Endothelial cell of umbilical vein (primary cell): ENCODE data around the gene RAC3. TPM values are rescaled to one million over a fixed set of nuclear protein-coding genes. Genes with fewer than 3 reads are reported as not detected.

Experiments
- BruUV-seq: library from RNA; stranded (reverse); fragments of 400-500 nt; replicated peaks from 2 replicates; lab custom pipeline; 2021; lab: Mats Ljungman, UMichigan
- CTCF ChIA-PET: fragments of 300-600, 350-600 bp; sonication (Branson Sonifier 250); formaldehyde crosslinking; loops from one replicate; lab custom pipeline; 2021; ENCODE audit warnings: antibody characterized with exemption, inconsistent platforms; lab: Charles Lee
- POLR2A ChIA-PET: fragments of 300-600, 350-600 bp; sonication (Branson Sonifier 250); formaldehyde crosslinking; loops from one replicate; lab custom pipeline; 2021; ENCODE audit warnings: antibody characterized with exemption, inconsistent platforms; lab: Charles Lee
- DNase-seq: peaks from one replicate; pipeline ENCODE4 v3.0.0-alpha.2; 2011; ENCODE audit warnings: low read depth, low spot score
- FAIRE-seq: peaks from 2 replicates; lab custom pipeline; 2011; peaks lifted over from hg19 to GRCh38; lab: Jason Lieb, UNC
- H2AFZ ChIP-seq: 2 replicates; pipeline ENCODE4 v1.6.0; 2012; ENCODE audit warnings: low read depth, low read length, control low read depth, inconsistent platforms
- H3K27ac ChIP-seq: 2 replicates; pipeline ENCODE4 v1.5.1; 2011; ENCODE audit warnings: low read depth, mild to moderate bottlenecking, control low read depth, low read length, moderate library complexity; ENCODE audit not compliant: insufficient read depth
- H3K27me3 ChIP-seq, 2 experiments: 2 replicates each; pipeline versions ENCODE4 v1.6.0 to v1.6.1; 2011; ENCODE audit warnings: low read length in 2 of 2, mixed read lengths in 1 of 2; ENCODE audit not compliant: control insufficient read depth in 2 of 2, insufficient read depth in 2 of 2
- H3K36me3 ChIP-seq, 2 experiments: 2 replicates in 1 of 2; 3 replicates in 1 of 2; pipeline ENCODE4 v1.5.1; 2011; ENCODE audit warnings: low read length in 2 of 2, mild to moderate bottlenecking in 1 of 2, moderate library complexity in 1 of 2; ENCODE audit not compliant: control insufficient read depth in 2 of 2, insufficient read depth in 2 of 2; ENCODE audit errors: extremely low read depth in 1 of 2
- H3K4me1 ChIP-seq: 3 replicates; pipeline ENCODE4 v1.5.1; 2011; ENCODE audit warnings: mild to moderate bottlenecking, low read length; ENCODE audit not compliant: control insufficient read depth, insufficient read depth; ENCODE audit errors: extremely low read depth
- H3K4me2 ChIP-seq: 2 replicates; pipeline ENCODE4 v1.6.1; 2011; ENCODE audit warnings: low read length, control low read depth, mixed read lengths; ENCODE audit not compliant: insufficient read depth
- H3K4me3 ChIP-seq, 3 experiments: fragments of 200-600 bp in 1 of 3; sonication (generic), shearing (Covaris generic) in 1 of 3; replicated peaks in 1 of 3; 2 replicates each; pipeline ENCODE4 v1.5.1; 2011 to 2016; ENCODE audit warnings: control low read depth in 3 of 3, low read length in 3 of 3, mild to moderate bottlenecking in 2 of 3, inconsistent platforms in 1 of 3, low read depth in 1 of 3, moderate library complexity in 1 of 3; ENCODE audit not compliant: insufficient read depth in 1 of 3
- H3K79me2 ChIP-seq: 2 replicates; pipeline ENCODE4 v1.6.0; 2012; ENCODE audit warnings: low read length, inconsistent platforms; ENCODE audit not compliant: control insufficient read depth, insufficient read depth
- H3K9ac ChIP-seq: replicated peaks from 2 replicates; pipeline ENCODE3; 2011; ENCODE audit warnings: low read length, control low read depth; ENCODE audit not compliant: insufficient read depth; ENCODE audit errors: extremely low read depth
- H3K9me1 ChIP-seq: replicated peaks from 3 replicates; pipeline ENCODE4 v1.6.0; 2011; ENCODE audit warnings: mild to moderate bottlenecking, low read length; ENCODE audit not compliant: control insufficient read depth, insufficient read depth; ENCODE audit errors: extremely low read depth
- H3K9me3 ChIP-seq: replicated peaks from 2 replicates; pipeline ENCODE4 v1.5.1; 2012; ENCODE audit warnings: low read length, inconsistent platforms; ENCODE audit not compliant: control insufficient read depth, insufficient read depth
- H4K20me1 ChIP-seq: replicated peaks from 2 replicates; pipeline ENCODE3; 2011; ENCODE audit warnings: mild to moderate bottlenecking, low read length; ENCODE audit not compliant: control insufficient read depth, insufficient read depth; ENCODE audit errors: extremely low read depth
- CTCF ChIP-seq, 2 donors: IDR thresholded peaks; 1 replicate in 1 of 2; 2 replicates in 1 of 2; pipeline ENCODE4 v1.5.1; 2011; ENCODE audit warnings: low read length in 2 of 2, mild to moderate bottlenecking in 2 of 2, moderate library complexity in 2 of 2, control low read depth in 1 of 2, inconsistent platforms in 1 of 2, low read depth in 1 of 2; ENCODE audit not compliant: insufficient read depth in 1 of 2; ENCODE audit errors: extremely low read depth in 1 of 2
- EZH2 ChIP-seq: IDR thresholded peaks from 2 replicates; pipeline ENCODE4 v1.6.1; 2012; ENCODE audit warnings: borderline replicate concordance, low read depth, mild to moderate bottlenecking, moderate library complexity, low read length, inconsistent platforms; ENCODE audit not compliant: severe bottlenecking
- FOS ChIP-seq: IDR thresholded peaks from 2 replicates; pipeline ENCODE4 v1.6.1; 2011; ENCODE audit warnings: mild to moderate bottlenecking, low read length, moderate library complexity, borderline replicate concordance; ENCODE audit not compliant: insufficient read depth
- GATA2 ChIP-seq: IDR thresholded peaks from 2 replicates; pipeline ENCODE4 v1.7.0; 2011; ENCODE audit warnings: low read depth, mild to moderate bottlenecking, moderate library complexity, mixed read lengths, low read length; ENCODE audit not compliant: insufficient read length, insufficient read depth
- JUN ChIP-seq: IDR thresholded peaks from 2 replicates; pipeline ENCODE4 v1.6.1; 2011; ENCODE audit warnings: borderline replicate concordance, low read depth; ENCODE audit not compliant: insufficient read length, insufficient read depth
- MAX ChIP-seq: IDR thresholded peaks from 2 replicates; pipeline ENCODE4 v1.6.1; 2011; ENCODE audit not compliant: insufficient read depth, insufficient read length
- MYC ChIP-seq: IDR thresholded peaks from one replicate; pipeline ENCODE4 v1.6.1; 2011; ENCODE audit warnings: mild to moderate bottlenecking, low read depth, low read length
- POLR2A ChIP-seq: IDR thresholded peaks from 2 replicates; pipeline ENCODE4 v1.6.1; 2012; ENCODE audit warnings: low read depth, mild to moderate bottlenecking, control low read depth, low read length
- POLR2AphosphoS5 ChIP-seq: IDR thresholded peaks from 2 replicates; pipeline ENCODE4 v1.6.1; 2012; ENCODE audit warnings: low read depth, mild to moderate bottlenecking, control low read depth, low read length, moderate library complexity; ENCODE audit not compliant: insufficient read depth
- dilution Hi-C: fragments of 300-500 bp; cut with MboI; formaldehyde crosslinking; loops from one replicate; pipeline ENCODE4 v1.15.0; 2019; ENCODE audit warnings: low sequenced_read_pairs; ENCODE audit not compliant: extremely low pct_ligation_motif_present
- intact Hi-C: fragments of 100-400 bp; cut with micrococcal nuclease; formaldehyde crosslinking; loops from one replicate; pipeline ENCODE4 v1.10.0; 2022
- polyA plus RNA-seq, 4 experiments: library from polyadenylated mRNA; depleted of rRNA in 3 of 4; stranded (reverse) in 3 of 4; unstranded in 1 of 4; fragments of >200 nt; gene quantifications; 2 replicates each; pipeline versions ENCODE4 v1.2.1 to v1.2.3, GENCODE V29; 2011 to 2012; ENCODE audit warnings: missing spikeins in 1 of 4
- total RNA-seq: library from RNA; stranded (reverse); gene quantifications from 2 replicates; pipeline ENCODE4 v1.2.3, GENCODE V29; 2021

Gene RAC3
- total and polyA plus RNA-seq, 2 donors (not counting 3 experiments of a cell fraction or from before 2014, with no cell fraction given), result 34.1 to 56.0 TPM

GRCh38 chr17:82008258-82008940, 23.1 kb upstream of the RAC3 start:
- ChIA-PET POLR2A (no interaction called here), CTCF (interaction anchor here (1.6 kb wide), 1 partner anchor 49 kb away, joined by 7 read pairs; no protein-coding TSS in a partner anchor)
- no peaks in the 10 kb centered on the region for H3K9me3 ChIP-seq
- H3K27ac ChIP-seq, result no peak overlapping the region
- H3K4me3 ChIP-seq, result no peak overlapping the region
- H3K27me3 ChIP-seq, result no peaks in the 10 kb centered on the region
- no peak overlapping the region for H3K9ac ChIP-seq
- TF ChIP-seq MAX (no peak), POLR2A (no peak), POLR2AphosphoS5 (no peak), EZH2 (no peak), GATA2 (no peak), CTCF (IDR thresholded peaks at IDR 0.05; ENCODE audit: extremely low read depth in 1 of 2, insufficient read depth in 1 of 2, low read depth in 1 of 2, low read length in 2 of 2) (no peak), JUN (no peak), MYC (no peak), FOS (no peak)
- intact Hi-C loops (no loop called here), dilution Hi-C loops (no loop called here)
- no peaks in the 10 kb centered on the region for H3K79me2 ChIP-seq
- BruUV-seq, result no TSS peak
- H3K9me1 ChIP-seq, result no peaks in the 10 kb centered on the region
- DNase-seq (no peak), FAIRE-seq (no peak)
- no peak overlapping the region for H2AFZ ChIP-seq
- no peaks in the 10 kb centered on the region for H4K20me1 ChIP-seq
- peaks cover 7% of the 10 kb centered on the region for H3K4me1 ChIP-seq
- H3K36me3 ChIP-seq, result no peaks in the 10 kb centered on the region
- H3K4me2 ChIP-seq, result no peak overlapping the region
